Kidney glomerular epithelial cell (primary cell): ENCODE measurements around the gene INSRR.

ENCODE experiments used
- DNase-seq: peaks from one replicate; lab custom pipeline; 2025; lab: John Stamatoyannopoulos, UW

Gene INSRR

GRCh38 chr1:156858959-156859522 is at the start of gene INSRR:
INSRR (minus strand) TSS chr1:156859117; CDS start chr1:156858621, 496 bp downstream.
- DNase-seq: no peak

- DNase-seq: no peak
Measured at GRCh38 chr1:156908541-156908940, 49.6 kb upstream of the INSRR start.

- DNase-seq: no peak
Measured at GRCh38 chr1:156906206-156906906, 47.4 kb upstream of the INSRR start.

- no peak for DNase-seq
Measured at GRCh38 chr1:156905651-156906050, 46.7 kb upstream of the INSRR start.

- DNase-seq: no peak
Measured at GRCh38 chr1:156905176-156905575, 46.3 kb upstream of the INSRR start.

GRCh38 chr1:156904187-156904959 is 45.5 kb upstream of the INSRR start:
- no peak for DNase-seq

- no peak for DNase-seq
Measured at GRCh38 chr1:156903328-156904091, 44.6 kb upstream of the INSRR start.

GRCh38 chr1:156901966-156902915 is 43.3 kb upstream of the INSRR start:
- DNase-seq: no peak

- DNase-seq: no peak
Measured at GRCh38 chr1:156901590-156901900, 42.6 kb upstream of the INSRR start.

- DNase-seq: no peak
Measured at GRCh38 chr1:156900896-156901589, 42.1 kb upstream of the INSRR start.

- no peak for DNase-seq
Measured at GRCh38 chr1:156899956-156900718, 41.2 kb upstream of the INSRR start.

- DNase-seq: no peak
Measured at GRCh38 chr1:156898971-156899664, 40.2 kb upstream of the INSRR start.

- no peak for DNase-seq
Measured at GRCh38 chr1:156898161-156898566, 39.2 kb upstream of the INSRR start.

- DNase-seq: peak; percentile 68
Measured at GRCh38 chr1:156897078-156897825, 38.3 kb upstream of the INSRR start.

- DNase-seq: peak; percentile 85
Measured at GRCh38 chr1:156896490-156897033, 37.6 kb upstream of the INSRR start.

- DNase-seq: no peak
Measured at GRCh38 chr1:156895927-156896326, 37.0 kb upstream of the INSRR start.

GRCh38 chr1:156895455-156895812 is 36.5 kb upstream of the INSRR start:
- DNase-seq: no peak

- DNase-seq: no peak
Measured at GRCh38 chr1:156894711-156895454, 36.0 kb upstream of the INSRR start.
